ENCODE results near the gene FGR.

The FGR gene

DNA sequence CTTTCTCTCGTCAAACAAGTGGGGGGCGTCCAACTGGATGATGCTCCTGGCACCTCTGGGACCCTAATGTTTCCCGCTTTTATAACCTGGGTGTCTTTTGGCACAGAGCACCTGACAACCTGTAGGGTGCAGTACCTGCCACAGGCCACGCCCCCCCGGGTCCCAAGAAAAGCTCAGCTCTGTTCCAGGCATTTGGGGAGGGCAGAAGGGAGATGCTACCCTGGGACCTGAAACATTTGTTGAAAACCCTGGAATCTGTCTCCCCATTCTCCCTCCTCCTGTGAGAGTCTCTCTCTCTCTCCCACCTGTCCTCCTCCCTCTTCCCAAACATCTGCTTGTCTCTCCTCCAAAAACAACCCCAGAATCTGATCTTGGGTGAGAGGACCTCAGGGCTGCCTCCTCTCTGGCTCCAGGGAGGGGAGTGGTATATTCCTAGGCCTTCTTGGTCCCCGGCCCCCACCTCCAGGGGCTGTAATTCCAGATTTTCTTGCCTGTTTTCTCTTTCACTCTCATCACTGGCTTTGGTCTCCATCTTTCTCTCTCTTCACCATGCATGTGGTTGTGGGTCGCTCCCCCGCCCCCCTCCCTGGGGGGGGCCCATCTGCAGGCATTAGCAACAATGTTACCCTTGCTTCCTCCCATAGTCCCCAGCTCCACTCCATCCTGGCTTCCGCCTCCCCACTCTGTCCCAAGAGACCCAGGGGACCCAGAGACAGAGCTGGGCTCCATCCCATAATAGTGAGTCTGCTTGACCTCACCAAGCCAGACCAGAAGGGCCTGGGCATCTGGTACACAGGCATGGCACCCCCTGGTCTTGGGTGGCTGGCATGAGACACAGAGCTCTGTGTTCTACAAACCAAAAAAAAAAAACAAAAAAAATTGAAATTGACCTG lies 35.1 kb downstream of the FGR start:
- no peak for DNase-seq

DNA sequence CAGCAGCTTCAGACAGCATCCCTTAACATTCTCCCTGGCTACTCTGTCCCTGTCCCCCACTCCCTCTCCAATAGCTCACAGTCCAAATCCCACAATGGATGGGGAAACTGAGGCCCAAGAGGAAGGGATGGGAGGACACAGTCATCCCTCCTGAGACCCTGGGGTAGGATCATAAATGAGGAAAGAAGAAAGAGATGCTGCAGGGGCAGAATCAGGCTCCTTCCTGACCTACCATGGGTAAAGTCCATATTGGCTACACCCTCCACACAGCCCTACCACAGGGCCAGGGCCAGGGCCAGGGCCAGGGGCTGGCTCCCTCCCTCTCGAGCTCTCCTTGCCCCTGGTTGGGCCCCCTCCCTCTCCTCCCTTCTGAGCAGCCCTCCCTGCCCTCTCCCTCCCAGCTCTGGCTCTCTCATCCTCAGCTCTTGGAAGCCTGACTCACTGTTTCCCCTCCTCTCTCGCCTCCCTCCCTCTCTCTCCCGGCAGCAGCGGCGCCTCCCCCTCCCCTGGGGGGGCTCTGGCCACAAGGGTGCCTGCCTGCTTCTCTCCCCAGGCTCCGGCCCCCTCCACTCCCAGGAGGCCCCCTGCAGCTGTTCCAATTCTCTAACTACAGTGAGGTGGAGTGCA lies 36.0 kb downstream of the FGR start:
- DNase-seq = peak in 1 of 2 experiments; percentile 8

DNA sequence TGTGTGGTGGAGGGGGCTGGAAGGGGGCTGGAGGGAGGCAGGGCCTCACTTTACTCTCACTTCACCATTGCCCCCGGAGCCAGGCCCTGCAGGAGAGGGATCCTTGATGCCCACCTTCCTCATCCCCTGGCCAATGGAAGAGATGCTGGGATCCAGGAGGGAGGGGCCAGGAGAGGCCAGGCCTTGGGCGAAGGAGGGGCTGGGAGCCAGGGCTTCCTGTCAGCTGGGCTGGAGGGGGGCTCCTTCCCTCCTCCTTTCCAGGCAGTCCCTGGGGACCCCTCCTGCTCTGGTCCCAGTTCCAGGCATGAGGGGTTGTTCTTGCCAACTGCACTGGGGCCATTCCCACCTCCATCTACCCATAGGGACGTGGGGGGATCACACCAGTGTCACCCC lies 36.7 kb downstream of the FGR start:
- no peak for DNase-seq

DNA sequence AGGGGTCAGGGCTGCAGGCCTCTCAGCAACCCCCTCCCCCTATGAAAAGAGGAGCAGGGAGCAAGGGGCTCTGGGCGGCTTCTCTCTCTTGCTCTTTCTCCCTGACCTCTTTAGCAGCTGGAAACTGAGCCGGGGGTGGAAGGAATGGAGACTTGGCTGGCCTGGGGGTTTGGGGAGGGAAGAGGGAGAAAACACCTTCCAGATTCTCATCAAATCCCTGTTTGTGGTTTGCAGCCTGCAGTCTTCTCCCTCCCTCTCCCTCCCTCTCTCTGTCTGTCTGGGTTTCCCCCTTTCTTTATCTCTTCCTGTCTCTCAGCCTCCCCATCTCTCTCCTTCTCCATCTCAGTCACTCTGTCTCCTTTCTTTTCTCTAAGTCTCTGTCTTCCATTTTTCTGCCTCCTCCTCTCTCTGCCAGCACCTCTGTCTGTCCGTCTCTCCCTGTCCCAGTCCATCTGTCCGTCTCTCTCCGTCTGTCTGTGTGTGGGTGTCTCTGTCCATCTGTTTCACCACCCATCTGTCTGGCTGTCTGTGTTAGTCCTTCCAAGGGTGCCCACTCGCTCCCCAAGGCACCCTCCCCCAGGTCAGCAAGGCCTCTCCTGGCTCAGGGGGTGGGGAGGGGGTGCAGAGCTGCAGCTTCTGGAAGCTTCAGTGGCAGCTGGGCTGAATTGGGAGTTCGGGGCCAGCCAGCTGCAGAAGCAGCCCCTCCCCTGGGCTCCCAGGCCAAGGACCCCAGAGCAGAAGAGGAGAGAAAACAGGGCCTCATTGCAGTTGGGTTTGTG lies 37.3 kb downstream of the FGR start:
- no peak for DNase-seq

GRCh38 chr1:27596986-27597385 lies 38.0 kb downstream of the FGR start:
- no peak for DNase-seq

GRCh38 chr1:27596261-27596660 lies 38.7 kb downstream of the FGR start:
- no peak for DNase-seq

- no peak for DNase-seq
Observed at GRCh38 chr1:27595597-27595996, 39.4 kb downstream of the FGR start.

- DNase-seq = no peak
Observed at GRCh38 chr1:27594564-27595510, 40.1 kb downstream of the FGR start.

GRCh38 chr1:27593678-27594563 lies 41.1 kb downstream of the FGR start:
- DNase-seq = no peak

DNA sequence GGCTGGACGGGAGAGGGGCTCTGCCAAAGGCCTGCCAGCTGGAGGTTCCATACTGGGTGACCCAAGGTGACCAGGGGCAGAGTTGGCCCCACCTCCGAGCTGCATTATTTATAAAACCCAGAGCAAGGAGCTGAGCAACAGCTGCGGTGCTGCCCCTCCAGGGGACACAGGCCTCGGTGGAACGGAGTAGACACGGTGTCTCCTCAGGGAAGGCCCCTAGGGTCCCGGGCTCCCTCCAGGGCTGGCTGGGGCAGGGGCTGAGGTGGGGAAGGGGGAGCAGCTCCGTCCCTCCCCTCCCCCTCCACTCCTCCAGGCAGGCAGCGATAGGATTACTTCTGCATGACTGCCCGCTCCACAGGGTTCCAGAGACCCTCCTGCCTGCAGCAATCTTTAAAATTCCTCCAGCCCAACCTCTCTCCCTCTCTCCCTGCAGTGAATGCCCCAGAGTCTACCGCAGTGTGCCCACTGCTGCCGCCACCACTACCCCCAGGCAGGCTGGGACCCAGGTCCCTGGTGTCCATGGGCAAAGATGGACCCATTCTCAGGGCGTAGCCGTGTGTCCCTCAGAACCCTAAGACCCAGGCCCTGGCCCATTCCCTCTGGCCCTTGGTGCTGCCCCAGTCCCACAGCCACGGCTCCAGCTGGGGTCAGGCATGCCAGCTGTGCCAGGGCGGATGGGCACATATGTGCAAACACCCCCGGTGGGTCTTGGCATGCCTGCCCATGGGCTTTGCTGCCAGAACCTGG lies 41.9 kb downstream of the FGR start:
- DNase-seq = no peak

DNA sequence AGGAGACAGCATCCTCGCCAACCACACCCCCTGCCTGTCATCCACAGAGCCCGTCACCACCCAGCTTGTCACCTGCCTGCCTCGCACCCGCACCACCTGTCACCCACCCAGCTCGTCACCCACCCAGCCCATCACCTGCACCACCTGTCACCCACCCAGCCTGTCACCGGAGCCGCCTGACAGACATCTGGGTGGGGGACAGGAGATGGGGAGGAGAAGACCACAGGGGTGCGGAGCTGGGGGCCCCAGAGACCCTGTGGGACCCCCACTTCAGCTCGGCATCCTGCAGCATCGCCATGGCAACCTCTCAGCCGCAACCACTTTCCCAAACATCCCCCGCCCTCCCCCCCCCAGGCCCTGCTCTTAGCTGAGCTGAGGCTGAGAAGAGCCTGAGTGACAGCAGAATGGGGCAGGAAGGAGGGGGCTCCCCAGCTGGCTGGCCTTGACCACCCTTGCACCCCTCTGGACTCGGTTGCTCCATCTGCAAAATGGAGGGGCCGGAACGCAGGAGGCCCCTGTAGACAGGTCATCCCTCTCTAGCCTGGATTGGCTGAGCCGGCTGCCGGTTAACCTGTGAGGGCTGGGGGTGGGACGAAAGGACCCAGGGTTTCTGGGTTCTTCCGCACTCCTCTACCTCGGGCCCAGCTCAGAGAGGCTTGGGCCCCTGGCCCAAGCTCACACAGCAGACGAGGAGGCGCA lies 42.6 kb downstream of the FGR start:
- DNase-seq = no peak

GRCh38 chr1:27591622-27592021 lies 43.4 kb downstream of the FGR start:
- DNase-seq = no peak

- DNase-seq = no peak
Observed at GRCh38 chr1:27590917-27591508, 44.0 kb downstream of the FGR start.

DNA sequence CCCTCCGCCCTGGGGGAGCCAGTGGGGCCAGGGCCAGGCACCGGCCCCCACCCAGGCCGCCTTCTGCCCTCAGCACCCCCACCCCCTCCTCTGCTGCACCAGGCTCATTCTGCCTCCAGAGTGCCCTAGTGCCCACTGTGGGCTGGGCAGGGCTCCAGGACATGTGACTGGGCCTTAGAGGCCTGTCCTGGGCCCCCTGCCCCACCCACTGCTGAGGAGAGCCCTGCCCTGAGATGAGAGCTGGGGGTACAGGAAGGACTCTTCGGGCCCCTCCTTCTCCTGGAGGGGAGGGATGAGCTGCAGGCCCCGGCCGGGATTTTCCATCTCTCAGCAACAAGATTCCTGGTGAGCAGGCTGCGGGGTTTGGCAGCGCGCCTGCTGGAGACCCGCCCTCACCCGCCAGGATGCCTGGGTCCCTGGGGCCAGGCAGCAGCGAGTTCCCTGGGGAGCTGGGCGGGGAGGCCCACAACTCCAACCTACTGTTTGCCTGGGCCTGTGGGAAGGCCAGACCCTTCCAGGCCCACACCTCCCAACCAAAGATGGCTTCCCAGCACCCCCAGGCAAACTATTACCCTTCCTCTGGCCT lies 45.1 kb downstream of the FGR start:
- DNase-seq = no peak

DNA sequence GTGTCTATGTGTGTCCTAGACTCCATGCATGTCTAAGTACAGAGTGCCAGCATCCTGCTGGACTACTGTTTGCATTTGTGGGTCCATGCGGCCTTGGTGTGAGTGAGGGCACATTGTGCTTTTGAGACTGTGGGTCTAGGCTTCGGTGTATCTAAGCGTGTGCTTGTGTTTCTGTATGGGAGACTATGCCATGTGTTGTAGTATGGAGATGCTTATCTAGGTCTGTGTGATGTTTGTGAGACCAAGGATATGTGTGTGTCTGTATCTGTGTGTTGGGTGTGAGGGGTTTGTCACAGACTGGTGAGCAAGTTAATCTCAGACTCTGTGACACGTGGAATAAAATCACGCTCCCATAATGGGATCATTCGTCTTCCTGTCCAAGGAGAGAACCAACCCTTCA lies 45.5 kb downstream of the FGR start:
- no peak for DNase-seq

GRCh38 chr1:27588256-27589232 lies 46.4 kb downstream of the FGR start:
- DNase-seq = no peak

DNA sequence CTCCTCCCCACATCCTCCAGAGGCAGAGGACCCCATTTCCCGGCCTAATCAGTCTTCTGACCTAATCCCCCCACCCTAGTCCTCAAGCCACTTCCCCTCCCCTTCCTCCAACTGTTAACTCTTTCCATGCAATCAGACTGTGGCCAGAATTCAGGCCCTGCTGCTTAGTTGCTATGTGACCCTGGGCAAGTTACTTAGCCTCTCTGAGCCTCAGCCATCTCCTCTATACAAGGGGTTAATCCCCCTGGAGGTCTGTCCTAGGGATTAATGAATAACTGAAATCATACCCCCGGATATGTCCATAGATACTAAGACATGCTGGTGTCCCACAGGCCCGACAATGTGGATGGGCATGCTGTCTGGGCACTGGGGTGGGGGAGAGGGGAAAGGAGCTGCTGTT lies 49.3 kb downstream of the FGR start:
- DNase-seq = no peak

DNA sequence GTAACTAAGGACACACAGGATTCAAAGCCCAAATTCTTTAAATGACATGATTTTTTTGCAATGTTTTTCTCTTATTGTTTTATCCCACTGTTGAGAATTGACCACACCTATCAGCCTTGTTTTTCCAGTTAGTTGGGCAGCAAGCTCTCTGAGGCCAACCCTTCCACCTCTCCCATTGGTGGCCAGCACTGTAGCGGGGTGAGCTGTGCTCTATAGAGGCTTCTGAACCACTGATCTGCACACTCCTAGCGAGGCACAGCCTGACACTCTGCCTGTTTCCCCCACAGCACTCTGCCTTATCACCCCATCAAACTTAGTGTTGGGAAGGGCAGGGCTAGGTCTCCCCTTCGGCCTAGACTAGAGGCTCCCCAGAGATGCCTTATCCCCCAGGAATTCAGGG lies 50.5 kb downstream of the FGR start:
- no peak for DNase-seq
